HG02588 (cell line): ENCODE data around the gene TFDP1.
"Not testable (repeated sequence)": the region's sequence is repeated elsewhere in the genome, so short reads cannot be mapped to it uniquely, and the experiment has no call there.

Experiments
- ATAC-seq: cut with Tn5 transposase; IDR thresholded peaks from one replicate; pipeline ENCODE4 v1.9.1; 2021; ENCODE audit warnings: mild to moderate bottlenecking, moderate library complexity; ENCODE audit not compliant: unreplicated experiment

Gene TFDP1

GRCh38 chr13:113613789-113614379 is 29.3 kb downstream of the TFDP1 start:
- no peak for ATAC-seq

DNA sequence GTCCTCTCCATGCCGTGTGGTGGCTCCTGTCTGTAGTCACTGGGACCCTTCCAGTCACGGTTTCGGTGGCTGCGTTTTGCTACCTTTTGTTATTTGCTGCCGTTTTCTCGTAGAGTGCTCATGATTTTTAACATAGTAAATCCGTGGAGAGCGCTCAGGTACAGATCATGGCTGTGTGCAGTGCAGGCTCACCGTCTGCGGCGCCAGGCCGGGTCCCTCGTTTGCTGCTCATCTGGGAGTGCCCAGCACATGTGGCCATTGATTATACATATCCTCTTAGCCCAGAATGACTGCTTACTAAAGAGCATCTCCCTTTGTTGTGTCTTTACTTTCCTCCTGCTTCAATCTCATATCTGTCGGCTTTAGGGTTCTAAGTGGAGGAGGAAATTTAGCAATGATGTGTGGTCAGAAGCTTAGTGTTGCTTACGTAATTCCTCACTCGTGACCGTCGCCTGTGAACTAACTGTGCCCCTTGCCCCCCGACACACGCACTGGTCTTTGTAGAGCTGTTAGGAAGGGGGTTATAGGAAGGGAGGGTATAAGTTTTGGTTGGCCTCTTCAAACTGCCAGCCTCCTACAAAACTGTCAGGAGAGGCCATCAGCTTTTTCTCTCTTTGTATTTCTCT is 31.8 kb downstream of the TFDP1 start:
- no peak for ATAC-seq

DNA sequence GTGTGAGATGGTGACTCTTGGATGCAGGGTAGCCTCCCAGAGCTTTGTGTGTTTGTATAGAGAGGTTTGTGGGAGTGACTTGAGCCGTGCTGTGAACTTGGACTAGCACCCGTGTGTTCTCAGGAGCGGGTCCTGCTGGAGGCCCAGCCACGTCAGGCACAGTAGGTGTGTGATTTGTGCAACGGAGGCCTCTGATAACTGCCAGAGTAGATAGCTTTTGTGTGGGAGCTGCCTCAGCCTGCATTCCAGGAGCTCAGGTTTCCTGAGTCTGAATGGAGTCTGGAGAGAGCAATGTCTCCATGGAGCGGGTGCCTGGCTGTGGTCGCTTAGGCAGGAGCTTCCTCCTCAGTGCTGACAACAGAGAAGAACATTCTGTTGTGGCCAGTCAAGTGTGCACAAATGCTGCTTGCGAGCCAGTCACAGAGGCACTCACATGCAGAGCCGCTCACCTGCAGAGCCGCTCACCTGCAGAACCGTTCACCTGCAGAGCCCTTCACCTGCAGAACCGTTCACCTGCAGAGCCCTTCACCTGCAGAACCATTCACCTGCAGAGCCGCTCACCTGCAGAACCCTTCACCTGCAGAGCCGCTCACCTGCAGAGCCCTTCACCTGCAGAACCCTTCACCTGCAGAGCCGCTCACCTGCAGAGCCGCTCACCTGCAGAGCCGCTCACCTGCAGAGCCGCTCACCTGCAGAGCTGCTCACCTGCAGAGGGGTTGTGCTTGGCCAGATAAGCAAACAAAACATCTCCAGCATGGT is 32.6 kb downstream of the TFDP1 start:
- ATAC-seq, result no peak

- no peak for ATAC-seq
Observed at GRCh38 chr13:113617961-113618360, 33.4 kb downstream of the TFDP1 start.

DNA sequence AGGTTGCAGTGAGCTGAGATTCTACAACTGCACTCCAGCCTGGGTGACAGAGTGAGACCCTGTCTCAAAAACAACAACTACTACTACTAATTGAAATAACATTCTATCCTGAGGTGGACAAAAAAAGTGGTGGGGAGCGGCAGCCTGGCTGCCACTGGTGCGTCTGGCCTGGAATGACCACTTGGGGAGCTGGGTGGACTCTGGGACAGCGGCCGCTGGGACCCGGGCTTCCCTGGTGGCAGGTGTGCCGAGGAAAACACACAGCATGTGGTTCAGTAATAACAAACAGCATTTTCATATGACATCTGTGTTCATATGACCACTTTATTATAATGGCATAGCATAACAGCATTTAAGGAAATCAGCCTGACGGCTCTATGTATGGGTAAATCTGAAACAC is 33.9 kb downstream of the TFDP1 start:
- ATAC-seq, result no peak

DNA sequence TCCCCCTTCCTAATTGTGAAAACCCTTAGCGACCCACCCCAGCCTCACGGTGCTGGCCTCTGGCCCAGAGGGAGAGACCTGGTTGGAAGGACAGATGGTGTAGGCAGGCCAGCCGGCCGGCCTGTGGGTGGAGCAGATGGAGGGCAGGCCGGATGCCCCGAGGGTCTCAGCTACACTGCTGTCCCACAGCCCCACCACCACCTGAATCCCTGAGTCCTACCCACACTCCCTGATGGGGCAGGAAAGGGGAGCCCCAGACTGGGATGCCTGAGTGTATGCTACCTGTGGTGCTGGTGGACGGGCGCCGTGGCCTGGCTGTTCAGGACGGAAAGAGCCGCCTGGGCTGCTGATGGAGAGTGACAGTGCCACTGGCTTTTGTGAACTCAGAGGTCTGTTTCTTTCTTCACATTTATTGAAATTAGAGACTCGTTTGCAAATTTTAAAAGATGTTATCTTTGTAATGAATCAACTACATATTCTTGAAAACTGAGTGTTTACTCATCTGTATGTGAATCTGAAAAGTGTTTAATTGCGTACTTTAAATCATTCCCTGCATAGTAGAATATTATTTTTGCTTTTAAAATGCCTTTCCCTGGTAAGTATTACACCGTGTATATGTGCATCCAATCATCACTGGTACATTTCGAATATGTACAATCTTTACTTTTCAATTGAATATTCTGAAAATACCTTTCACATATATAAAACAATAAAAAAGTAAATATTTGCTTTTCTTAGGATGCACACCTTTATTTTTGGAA is 35.7 kb downstream of the TFDP1 start:
- no peak for ATAC-seq

DNA sequence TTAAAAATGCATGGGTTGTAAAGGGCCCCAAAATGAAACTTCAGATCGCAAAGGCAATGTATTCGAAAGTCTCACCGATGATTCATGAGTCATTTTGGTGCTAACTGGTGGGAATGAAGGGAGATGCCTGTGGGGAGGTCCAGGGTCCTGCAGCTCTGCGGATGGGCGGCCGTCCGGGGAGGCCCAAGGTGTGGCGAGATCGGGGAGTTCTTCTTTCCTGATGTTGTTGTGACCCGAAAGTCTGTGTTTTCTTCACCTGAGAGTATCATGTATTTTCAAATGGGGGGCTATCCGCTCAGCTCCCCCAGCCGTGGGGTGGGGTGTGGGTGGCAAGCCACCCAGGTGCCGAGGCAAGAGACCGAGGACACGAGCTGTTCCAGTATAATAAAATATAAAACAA is 36.5 kb downstream of the TFDP1 start:
- no peak for ATAC-seq

- not testable (repeated sequence) for ATAC-seq
Observed at GRCh38 chr13:113621498-113621897, 36.9 kb downstream of the TFDP1 start.

GRCh38 chr13:113621986-113622550 is 37.5 kb downstream of the TFDP1 start:
- not testable (repeated sequence) for ATAC-seq

- ATAC-seq, result no peak
Observed at GRCh38 chr13:113622791-113623490, 38.4 kb downstream of the TFDP1 start.

DNA sequence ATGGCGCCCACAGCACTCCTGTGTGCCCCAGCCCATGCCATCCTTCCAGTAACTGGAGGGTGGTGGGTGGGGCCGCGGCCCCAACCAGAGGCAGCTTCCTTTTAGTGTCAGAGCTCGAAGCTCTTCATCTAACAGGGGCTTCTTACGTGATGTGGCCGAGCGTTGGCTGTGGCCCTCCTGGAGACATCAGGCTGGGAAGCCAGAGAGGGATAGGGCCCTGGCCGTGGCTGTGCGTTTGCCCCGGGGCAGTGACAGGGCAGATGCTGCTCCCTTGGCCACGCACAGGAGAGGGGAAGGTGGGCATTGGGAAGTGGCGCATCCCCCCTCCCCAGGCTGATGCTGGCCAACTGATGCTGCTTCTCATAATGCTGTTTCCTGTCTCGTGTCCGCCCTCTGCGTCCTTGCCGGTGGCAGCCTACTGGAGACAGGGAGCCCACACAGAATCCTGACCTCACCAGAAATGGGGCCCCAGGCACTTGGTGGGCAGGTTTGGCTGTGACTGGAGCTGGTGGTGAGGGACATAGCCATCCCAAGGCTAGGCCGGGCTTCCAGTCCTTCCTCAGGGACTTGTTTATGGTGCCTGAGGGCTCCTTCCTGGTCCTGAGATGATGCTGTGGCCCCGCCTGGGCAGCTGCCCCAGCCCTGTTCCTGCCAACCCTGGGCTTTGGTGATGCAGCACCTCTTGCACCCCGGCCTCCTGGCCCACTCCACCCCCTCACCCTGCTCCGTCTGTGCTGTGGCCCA is 39.1 kb downstream of the TFDP1 start:
- no peak for ATAC-seq

GRCh38 chr13:113624235-113624587 is 39.7 kb downstream of the TFDP1 start:
- ATAC-seq, result no peak

DNA sequence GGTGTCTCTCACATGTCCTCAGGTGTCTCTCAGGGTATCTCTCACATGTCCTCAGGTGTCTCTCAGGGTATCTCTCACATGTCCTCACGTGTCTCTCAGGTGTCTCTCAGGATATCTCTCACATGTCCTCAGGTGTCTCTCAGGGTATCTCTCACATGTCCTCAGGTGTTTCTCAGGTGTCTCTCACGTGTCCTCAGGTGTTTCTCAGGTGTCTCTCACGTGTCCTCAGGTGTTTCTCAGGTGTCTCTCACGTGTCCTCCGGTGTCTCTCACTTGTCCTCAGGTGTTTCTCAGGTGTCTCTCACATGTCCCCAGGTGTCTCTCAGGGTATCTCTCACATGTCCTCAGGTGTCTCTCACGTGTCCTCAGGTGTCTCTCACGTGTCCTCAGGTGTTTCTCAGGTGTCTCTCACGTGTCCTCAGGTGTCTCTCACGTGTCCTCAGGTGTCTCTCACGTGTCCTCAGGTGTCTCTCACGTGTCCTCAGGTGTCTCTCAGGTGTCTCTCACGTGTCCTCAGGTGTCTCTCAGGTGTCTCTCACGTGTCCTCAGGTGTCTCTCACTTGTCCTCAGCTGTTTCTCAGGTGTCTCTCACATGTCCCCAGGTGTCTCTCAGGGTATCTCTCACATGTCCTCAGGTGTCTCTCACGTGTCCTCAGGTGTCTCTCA is 40.2 kb downstream of the TFDP1 start:
- not testable (repeated sequence) for ATAC-seq

DNA sequence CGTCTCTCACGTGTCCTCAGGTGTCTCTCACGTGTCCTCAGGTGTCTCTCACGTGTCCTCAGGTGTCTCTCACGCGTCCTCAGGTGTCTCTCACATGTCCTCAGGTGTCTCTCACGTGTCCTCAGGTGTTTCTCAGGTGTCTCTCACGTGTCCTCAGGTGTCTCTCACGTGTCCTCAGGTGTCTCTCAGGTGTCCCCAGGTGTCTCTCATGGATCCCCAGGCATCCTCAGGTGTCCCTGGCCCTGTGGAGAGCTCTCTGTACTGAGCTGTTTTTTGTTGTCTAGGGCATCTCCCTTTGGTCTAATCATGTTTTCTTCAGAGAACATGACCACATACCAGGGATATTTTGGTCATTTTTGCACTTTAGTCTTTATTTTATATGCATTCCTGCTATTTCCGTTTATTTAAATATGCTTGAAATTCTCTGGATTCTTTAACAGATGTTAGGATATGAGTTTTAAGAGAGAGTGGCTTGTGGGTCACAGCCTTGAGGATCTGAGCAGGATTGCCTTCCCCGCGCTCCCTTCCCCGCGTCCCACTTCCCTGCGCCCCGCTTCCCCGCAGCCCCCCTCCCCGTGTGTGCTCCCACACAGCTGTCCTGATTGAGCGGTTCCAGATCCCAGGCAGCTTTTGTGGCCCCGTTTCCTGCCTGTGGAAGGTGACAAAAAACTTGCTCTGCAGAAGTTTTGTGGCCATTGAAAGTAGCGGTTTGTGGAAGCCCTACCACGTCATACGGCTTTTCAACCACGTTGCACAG is 41.6 kb downstream of the TFDP1 start:
- no peak for ATAC-seq

DNA sequence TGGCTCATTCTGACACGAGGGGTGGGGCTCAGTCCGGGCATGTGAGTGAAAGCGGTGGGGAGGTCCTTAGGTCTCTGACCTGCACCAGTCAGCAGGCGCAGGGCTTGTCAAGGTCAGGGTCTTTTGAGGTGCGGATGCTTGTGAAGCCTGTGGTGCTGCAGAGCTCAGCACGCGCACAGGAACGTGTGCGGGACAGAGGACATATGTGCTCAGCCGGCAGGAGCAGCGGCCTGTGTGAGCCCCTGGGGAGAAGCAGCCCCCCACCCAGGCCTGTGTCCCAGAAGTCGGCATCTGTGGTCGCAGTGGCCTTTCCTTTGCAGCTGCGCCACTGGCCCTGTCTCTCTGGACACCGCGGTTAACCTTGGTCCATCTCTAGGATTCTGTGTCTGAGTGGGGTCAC is 42.6 kb downstream of the TFDP1 start:
- no peak for ATAC-seq

DNA sequence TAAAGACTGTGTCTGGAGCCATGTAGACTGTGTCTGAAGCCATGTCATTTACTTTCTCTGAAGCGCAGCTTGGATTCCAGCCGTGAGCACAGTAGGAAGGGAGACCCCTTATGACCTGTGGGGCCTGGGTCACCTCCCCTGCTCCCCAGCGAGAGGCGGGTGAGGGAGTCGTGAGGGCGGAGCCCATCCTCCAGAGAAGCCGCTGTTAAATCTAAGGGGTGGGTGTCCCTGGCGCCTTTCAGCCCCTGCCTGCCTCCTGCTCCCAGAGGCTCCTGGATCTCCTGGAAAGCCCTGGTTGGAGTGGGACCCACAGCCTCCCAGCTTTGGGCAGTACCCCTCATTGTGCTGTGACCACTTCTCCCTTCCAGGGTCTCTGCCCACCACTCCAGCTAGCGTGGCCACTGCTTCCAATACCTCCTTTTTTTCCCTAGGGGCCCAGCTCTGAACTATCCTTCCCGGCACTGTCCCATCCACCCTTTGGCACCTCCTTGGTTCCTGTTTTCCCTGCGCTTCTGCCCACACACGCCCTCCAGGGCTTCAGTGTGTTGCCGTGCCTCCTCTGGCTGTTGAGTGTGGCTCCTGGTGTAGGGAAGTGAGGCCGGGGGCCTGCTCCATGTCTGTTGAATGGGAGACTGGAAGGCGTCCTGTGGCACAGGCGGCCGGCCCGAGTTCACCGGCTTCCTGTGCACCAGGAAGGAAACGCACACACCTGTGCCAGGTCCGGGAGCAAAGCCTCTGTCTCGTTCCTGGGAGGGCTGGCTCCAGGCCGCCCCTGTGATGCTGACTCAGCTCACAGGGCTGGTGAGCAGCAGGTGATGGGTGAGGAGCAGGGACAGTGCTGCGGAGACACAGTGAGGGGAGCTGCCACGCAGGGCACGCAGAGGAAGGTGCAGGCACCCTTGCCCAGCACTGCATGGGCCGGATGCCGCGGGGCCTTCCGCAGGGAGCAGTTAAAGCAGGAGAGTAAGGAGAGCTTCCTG is 44.0 kb downstream of the TFDP1 start:
- ATAC-seq, result no peak

GRCh38 chr13:113629866-113630265 is 45.3 kb downstream of the TFDP1 start:
- ATAC-seq, result no peak

- ATAC-seq, result no peak
Observed at GRCh38 chr13:113630296-113630695, 45.7 kb downstream of the TFDP1 start.
